GM19193 (cell line): ENCODE results near the gene ACAP1.

Experiments used
- POLR2A ChIP-seq: IDR thresholded peaks from 4 replicates; pipeline ENCODE4 v1.6.1; 2011; ENCODE audit not compliant: insufficient read depth, insufficient read length; ENCODE audit errors: extremely low read depth

The ACAP1 gene

GRCh38 chr17:7330638-7331015, 5.7 kb upstream of the ACAP1 start:
- no peak for TF ChIP-seq POLR2A

- no peak for TF ChIP-seq POLR2A
These were observed 4.2 kb upstream of the ACAP1 start for GRCh38 chr17:7332111-7332510.

- no peak for TF ChIP-seq POLR2A
These were observed 1.3 kb upstream of the ACAP1 start for GRCh38 chr17:7334938-7335538.

- no peak for TF ChIP-seq POLR2A
These were observed 3.9 kb downstream of the ACAP1 start for GRCh38 chr17:7340179-7340578.

GRCh38 chr17:7341842-7342241, 5.5 kb downstream of the ACAP1 start:
- no peak for TF ChIP-seq POLR2A

- TF ChIP-seq POLR2A, result no peak
These were observed 6.9 kb downstream of the ACAP1 start for GRCh38 chr17:7343250-7343649.

- TF ChIP-seq POLR2A, result no peak
These were observed 10.7 kb downstream of the ACAP1 start for GRCh38 chr17:7346761-7347614.

- no peak for TF ChIP-seq POLR2A
These were observed 11.5 kb downstream of the ACAP1 start for GRCh38 chr17:7347630-7348477.

GRCh38 chr17:7348478-7349242, 12.3 kb downstream of the ACAP1 start:
- no peak for TF ChIP-seq POLR2A

- peak; percentile 57 for TF ChIP-seq POLR2A
These were observed 15.6 kb downstream of the ACAP1 start, which contains the start of gene KCTD11 for GRCh38 chr17:7351665-7352502. KCTD11 (plus strand) TSS chr17:7352162.

- no peak for TF ChIP-seq POLR2A
These were observed 16.2 kb downstream of the ACAP1 start for GRCh38 chr17:7352503-7352889.

- no peak for TF ChIP-seq POLR2A
These were observed 16.7 kb downstream of the ACAP1 start for GRCh38 chr17:7352910-7353635.

GRCh38 chr17:7354262-7354843, 18.0 kb downstream of the ACAP1 start:
- no peak for TF ChIP-seq POLR2A
